ELF-1 (cell line): ENCODE data around the gene GCKR.
"Not testable (repeated sequence)": the region's sequence is repeated elsewhere in the genome, so short reads cannot be mapped to it uniquely, and the experiment has no call there.

Source experiments
- DNase-seq: peaks from one replicate; pipeline ENCODE4 v3.0.0-alpha.2; 2016; ENCODE audit warnings: low read depth, low spot score

GCKR gene

GRCh38 chr2:27507293-27507692 is 10.7 kb downstream of the GCKR start:
- DNase-seq, result no peak

DNA sequence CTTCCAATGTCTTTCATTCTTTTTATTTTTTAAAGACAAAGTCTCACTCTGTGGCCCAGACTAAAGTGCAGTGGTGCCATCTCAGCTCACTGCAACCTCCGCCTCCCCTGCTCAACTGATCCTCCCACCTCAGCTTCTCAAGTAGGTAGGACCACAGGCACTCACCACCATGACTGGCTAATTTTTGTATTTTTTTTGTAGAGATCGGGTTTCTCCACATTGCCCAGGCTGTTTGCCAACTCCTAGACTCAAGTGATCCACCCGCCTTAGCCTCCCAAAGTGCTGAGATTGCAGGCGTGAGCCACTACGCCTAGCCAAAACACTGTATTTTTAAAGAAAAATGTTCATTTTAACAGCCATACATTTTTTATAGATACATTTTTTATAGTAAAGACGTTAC is 12.7 kb downstream of the GCKR start:
- DNase-seq, result no peak

DNA sequence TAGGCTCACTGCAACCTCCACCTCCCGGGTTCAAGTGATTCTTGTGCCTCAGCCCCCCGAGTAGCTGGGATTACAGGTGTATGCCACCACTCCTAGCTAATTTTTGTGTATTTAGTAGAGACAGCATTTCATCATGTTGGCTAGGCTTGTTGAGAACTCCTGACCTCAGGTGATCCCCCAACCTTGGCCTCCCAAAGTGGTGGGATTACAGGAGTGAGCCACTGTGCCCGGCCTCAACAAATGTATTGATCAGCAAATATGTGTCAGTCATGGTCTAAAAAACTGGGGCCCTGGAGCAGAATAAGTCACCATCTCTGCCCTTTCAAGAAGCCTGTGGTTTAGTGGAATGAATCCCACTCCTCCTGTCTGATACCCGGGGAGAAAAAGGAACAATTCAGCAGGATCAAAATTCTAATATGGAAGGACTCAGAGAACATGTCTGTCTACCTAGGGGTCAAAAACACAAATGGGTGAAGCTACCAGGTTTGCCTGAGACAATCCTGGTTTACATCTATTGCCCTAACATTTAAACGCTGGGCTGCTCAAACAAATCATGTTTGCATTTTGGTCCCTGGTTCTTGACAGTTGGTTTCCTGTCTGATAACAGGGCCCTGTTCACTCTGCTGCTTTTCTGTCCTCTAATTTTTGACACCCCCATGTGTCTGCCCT is 21.6 kb downstream of the GCKR start:
- DNase-seq, result no peak

DNA sequence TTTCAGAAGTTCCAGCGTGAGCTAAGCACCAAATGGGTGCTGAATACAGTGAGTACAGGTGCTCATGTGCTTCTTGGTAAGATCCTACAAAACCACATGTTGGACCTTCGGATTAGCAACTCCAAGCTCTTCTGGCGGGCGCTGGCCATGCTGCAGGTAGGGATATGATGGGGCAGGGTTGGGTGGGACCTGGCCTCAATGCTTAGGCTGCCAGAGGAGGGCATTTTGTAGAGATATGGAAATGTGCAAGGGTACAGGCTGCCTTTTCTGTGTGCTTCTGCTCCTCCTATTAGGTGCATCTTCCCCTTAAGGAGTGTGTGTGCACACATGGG is 22.1 kb downstream of the GCKR start:
- DNase-seq, result no peak

DNA sequence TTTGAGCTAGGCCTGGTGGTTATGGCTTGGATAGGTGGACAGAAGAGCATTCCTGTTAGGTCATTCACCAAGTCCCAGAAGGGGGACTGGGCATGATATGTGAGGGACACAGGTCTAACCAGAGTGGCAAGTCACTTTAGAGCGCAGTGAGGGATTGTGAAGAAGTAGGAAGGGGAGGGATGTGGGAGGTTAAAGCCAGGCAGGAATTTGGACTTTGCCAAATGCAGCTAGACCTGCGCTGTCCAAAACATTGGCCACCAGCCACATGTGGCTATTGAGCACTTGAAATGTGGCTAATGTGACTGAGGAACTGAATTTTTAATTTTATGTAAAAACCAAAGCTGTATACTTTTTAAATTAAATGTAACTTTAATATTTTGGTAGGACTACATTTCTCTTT is 23.7 kb downstream of the GCKR start:
- DNase-seq, result no peak

- DNase-seq, result no peak
Measured at GRCh38 chr2:27522400-27522945, 25.8 kb downstream of the GCKR start.

DNA sequence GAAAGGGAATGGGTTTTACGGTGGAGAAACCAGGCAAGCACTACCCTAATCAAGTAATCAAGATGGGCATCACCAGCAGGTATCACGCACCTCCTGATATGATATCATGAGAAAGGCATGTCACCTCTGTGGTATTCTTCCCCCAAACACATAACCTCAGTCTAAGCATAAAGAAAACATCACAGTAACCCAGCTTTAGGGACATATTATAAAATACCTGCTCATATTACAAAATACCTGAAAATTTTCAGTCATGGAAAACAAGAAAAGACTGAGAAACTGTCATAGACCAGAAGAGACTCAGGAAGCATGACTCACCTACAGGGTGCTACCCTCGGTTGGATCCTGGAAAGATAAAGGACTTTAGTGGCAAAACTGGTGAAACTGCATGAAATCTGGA is 30.5 kb downstream of the GCKR start:
- DNase-seq, result no peak

DNA sequence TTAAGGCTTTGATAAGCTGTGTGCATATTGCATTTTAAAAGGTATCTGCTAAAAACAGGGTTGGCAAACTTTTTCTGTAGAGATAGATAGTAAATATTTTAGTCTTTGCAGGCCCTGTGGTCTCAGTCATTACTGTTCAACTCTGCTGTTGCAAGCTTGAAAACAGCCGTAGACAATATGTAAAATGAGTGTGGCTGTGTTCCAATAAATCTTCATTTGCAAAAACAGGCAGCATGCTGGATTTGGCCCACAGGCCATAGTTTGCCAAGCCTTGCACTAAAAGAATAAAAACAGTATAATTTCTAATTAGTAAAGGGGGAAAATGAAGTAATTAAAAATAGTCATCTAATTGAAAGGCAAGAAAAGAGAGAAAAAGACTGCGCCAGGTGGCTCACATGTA is 35.3 kb downstream of the GCKR start:
- no peak for DNase-seq

GRCh38 chr2:27537287-27537686 is 40.6 kb downstream of the GCKR start:
- no peak for DNase-seq

GRCh38 chr2:27538839-27539450 is 42.3 kb downstream of the GCKR start:
- not testable (repeated sequence) for DNase-seq

DNA sequence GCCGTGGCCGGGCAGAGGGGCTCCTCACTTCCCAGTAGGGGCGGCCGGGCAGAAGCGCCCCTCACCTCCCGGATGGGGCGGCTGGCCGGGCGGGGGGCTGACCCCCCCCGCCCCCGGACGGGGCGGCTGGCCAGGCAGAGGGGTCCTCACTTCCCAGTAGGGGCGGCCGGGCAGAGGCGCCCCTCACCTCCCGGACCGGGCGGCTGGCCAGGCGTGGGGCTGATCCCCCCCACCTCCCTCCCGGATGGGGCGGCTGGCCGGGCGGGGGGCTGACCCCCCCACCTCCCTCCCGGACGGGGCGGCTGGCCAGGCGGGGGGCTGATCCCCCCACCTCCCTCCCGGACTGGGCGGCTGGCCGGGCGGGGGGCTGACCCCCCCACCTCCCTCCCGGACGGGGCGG is 43.0 kb downstream of the GCKR start:
- DNase-seq, result not testable (repeated sequence)

DNA sequence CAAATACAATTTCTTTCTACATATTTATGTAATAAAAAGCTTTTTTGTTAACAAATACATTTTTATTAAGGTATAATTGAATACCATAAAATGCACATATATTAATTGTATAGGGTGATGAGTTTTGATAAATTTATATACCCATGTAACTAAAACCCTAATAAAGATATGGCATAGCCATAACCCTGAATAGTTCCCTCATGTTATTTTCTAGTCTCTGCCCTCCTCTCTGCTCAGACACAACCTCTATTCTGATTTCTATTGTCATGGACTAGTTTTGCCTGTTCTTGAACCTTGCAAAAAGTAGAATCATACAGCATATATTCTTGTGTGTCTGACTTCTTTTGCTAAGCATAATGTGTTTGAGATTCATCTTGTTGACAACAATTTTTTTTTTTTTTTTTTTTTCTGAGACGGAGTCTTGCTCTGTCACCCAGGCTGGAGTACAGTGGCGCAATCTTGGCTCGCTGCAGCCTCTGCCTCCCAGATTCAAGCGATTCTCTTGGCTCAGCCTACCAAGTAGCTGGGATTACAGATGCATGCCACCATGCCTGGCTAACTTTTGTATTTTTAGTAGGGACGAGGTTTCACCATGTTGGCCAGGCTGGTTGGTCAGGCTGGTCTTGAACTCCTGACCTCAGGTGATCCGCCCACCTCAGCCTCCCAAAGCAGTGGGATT is 47.6 kb downstream of the GCKR start:
- no peak for DNase-seq

DNA sequence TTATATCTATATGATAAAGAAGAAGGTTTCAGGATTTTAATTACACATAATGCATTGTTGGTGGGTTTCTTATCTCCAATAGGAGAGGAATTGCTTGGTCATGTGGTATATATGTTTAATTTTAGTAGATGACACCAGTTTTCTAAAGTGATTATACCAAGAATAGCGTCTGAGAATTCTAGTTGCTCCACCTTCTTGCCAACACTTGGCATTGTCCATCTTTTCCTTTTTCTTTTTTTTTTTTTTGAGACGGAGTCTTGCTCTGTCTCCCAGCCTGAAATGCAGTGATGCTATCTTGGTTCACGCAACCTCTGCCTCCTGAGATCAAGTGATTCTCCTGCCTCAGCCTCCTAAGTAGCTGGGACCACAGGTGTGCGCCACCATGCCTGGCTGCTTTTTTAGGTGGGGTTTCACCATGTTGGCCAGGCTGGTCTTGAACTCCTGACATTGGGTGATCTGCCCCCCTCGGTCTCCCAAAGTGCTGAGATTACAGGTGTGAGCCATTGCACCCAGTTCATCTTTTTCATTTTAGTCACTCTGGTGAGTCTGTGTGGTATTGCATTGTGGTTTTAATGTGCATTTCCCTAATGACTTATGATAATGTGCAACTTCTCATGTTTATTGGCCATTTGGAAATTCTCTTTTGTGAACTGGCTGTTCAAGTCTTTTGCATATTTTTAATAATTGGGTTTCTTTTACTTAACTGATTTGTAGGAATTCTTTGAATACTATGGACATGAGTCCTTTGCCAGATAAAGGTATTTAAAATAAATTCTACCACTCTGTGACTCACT is 48.9 kb downstream of the GCKR start:
- no peak for DNase-seq

DNA sequence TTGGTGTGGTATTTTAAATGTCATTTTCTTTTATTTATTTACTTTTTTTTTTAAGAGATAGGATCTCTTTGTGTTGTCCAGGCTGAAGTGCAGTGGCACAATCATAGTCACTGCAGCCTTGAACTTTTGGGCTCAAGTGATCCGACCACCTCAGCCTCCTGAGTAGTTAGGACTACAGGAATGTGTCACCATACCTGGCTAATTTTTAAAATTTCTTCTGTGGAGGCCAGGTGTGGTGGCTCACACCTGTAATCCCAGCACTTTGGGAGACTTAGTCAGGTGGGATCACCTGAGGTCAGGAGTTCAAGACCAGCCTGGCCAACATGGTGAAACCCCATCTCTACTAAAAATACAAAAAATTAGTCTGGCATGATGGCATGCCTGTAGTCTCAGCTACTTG is 52.7 kb downstream of the GCKR start:
- DNase-seq, result no peak

GRCh38 chr2:27551514-27551913 is 54.9 kb downstream of the GCKR start:
- no peak for DNase-seq

DNA sequence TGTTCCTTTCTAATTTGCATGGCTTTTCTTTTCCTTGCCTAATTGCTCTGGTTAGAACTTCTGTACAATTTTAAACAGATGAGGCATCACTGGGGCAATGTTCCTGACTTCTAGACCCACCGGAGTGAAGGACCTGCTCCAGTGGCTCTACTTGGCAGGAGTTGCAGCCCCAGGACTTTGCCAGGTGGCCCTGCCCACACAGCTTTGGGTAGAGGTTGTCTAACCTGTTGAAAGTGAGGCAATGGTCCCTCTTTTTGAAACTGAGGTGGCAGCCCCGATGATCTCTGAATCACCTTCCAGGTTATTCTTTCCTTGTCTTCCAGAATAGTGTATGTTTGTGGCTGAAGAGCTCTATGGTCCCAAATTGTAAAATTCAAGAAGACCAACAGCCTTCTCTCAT is 56.3 kb downstream of the GCKR start:
- DNase-seq, result no peak

DNA sequence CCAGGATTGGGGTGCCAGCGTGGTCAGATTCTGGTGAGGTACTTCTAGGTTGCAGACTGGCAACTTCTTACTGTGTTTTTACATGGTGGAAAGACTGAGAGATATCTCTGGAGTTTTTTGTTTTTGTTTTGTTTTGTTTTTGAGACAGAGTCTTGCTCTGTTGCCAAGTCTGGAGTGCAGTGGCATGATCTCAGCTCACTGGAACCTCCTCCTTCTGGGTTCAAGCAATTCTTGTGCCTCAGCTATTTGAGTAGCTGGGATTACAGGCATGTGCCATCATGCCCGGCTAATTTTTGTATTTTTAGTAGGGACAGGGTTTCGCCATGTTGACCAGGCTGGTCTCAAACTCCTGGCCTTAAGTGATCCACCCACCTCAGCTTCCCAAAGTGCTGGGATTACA is 57.8 kb downstream of the GCKR start:
- not testable (repeated sequence) for DNase-seq

- no peak for DNase-seq
Measured at GRCh38 chr2:27559228-27559627, 62.6 kb downstream of the GCKR start.

DNA sequence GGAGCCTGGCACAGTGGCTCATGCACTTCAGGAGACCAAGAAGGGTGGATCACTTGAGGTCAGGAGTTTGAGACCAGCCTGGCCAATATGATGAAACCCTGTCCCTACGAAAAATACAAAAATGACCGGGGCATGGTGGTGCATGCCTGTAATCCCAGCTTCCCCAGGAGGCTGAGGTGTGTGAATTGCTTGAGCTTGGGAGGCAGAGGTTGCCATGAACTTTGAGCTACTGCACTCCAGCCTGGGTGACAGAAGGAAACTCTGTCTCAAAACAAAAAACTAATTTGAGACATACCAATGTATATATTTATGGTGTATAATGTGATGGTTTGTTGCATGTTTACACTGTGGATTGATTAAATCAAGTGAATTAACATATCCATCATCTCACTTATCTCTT is 64.4 kb downstream of the GCKR start:
- no peak for DNase-seq

DNA sequence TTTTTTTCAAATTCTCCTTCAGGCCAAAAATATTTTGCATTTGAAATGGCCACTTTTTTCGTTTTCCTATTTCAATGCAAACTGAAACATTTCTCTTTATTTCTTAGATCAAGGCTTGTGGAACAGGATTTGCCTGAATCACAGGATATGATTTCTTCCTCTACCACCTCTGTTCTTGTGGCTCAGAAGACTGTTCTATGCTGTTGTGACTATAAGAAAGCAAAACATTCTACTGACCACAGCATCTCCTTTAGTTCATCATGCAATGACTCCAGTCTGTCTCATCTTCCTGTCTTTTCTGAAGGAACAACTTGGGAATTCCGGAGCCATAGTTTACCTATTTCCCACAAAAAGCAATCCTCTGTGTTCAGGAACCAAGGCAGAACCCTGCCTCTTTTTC is 70.0 kb downstream of the GCKR start:
- DNase-seq, result no peak

DNA sequence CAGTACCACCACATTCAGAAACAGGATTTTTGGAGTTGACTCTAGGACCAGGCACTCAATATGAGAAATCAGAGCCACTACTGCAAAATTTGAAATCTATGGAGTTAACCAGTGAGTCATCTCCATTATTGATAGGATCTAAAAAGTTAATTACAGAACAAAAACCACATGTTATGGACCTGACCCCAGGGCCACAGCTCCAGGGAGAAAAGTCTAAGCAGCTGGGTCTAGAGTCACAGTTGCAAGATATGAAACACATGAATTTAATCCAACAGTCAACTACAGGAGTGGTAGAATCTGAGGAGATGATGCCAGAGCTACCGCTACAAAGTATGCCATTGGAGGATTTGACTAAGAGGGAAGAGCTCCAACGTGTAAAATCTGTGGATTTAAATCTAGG is 72.8 kb downstream of the GCKR start:
- DNase-seq, result no peak

DNA sequence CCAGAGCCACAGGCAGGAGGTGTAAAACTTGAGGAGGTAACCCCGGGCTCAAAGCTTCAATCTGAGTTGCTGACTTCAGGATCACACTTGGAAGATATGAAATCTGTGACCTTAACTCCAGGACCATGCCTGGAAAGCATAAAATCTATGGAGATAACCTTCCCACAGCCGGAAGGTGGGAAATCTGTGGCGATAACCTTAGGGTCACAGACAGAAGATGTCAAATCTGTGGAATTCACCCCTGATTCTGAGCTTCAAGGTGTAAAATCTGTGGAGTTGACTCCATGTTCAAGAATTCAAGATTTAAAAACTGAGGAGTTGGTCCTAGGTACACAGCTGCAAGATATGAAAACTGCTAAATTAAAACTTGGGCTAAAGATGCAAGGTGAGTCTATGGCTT is 74.6 kb downstream of the GCKR start:
- no peak for DNase-seq
